Hematopoietic multipotent progenitor cell (in vitro differentiated cells): ENCODE measurements around the gene VPS50. TPM values are rescaled to one million over a fixed set of nuclear protein-coding genes. Genes with fewer than 3 reads are reported as not detected.
A peak's percentile ranks its signal among the peaks of the same experiment; 100 is the strongest.
"Not testable (repeated sequence)": the region's sequence is repeated elsewhere in the genome, so short reads cannot be mapped to it uniquely, and the experiment has no call there.

Experiments
- DNase-seq, 3 donors: peaks; one replicate each; pipeline ENCODE4 v3.0.0-alpha.2; 2011 to 2015; ENCODE audit warnings: low read depth in 2 of 3, low spot score in 2 of 3
- total RNA-seq: library from RNA; depleted of rRNA; stranded (reverse); fragments of >200 nt; gene quantifications from one replicate; pipeline ENCODE4 v1.2.3, GENCODE V29; 2012

VPS50 gene
- total RNA-seq, 1 donor, result 10.8 TPM

GRCh38 chr7:93327006-93327633 is 95.0 kb downstream of the VPS50 start:
- DNase-seq, result no peak

- no peak for DNase-seq
These were observed 99.5 kb downstream of the VPS50 start for GRCh38 chr7:93331706-93332105.

- no peak for DNase-seq
These were observed 100.0 kb downstream of the VPS50 start for GRCh38 chr7:93332172-93332571.

- DNase-seq, result no peak
These were observed 104.9 kb downstream of the VPS50 start for GRCh38 chr7:93337052-93337451.

GRCh38 chr7:93342178-93342577 is 110.0 kb downstream of the VPS50 start:
- not testable (repeated sequence) for DNase-seq

- no peak for DNase-seq
These were observed 118.2 kb downstream of the VPS50 start for GRCh38 chr7:93350338-93350737.

GRCh38 chr7:93352881-93353280 is 120.7 kb downstream of the VPS50 start:
- no peak for DNase-seq

- DNase-seq, result no peak
These were observed 122.6 kb downstream of the VPS50 start for GRCh38 chr7:93354815-93355214.

GRCh38 chr7:93359520-93360198 is 127.5 kb downstream of the VPS50 start:
- no peak for DNase-seq

- DNase-seq, result no peak
These were observed 129.7 kb downstream of the VPS50 start for GRCh38 chr7:93361853-93362252.

GRCh38 chr7:93364806-93365205 is 132.6 kb downstream of the VPS50 start:
- no peak for DNase-seq

- DNase-seq, result no peak
These were observed 133.2 kb downstream of the VPS50 start for GRCh38 chr7:93365341-93365740.

- no peak for DNase-seq
These were observed 134.7 kb downstream of the VPS50 start for GRCh38 chr7:93366816-93367215.

- no peak for DNase-seq
These were observed 135.1 kb downstream of the VPS50 start for GRCh38 chr7:93367254-93367653.

- DNase-seq, result not testable (repeated sequence)
These were observed 138.8 kb downstream of the VPS50 start for GRCh38 chr7:93370937-93371336.

- no peak for DNase-seq
These were observed 141.4 kb downstream of the VPS50 start for GRCh38 chr7:93373537-93373936.

- DNase-seq, result peak in 2 of 3 donors; percentile 5 to 39
These were observed 142.3 kb downstream of the VPS50 start for GRCh38 chr7:93374345-93374940.

GRCh38 chr7:93375603-93376002 is 143.4 kb downstream of the VPS50 start:
- no peak for DNase-seq

GRCh38 chr7:93378131-93378760 is 146.1 kb downstream of the VPS50 start:
- no peak for DNase-seq

- no peak for DNase-seq
These were observed 150.2 kb downstream of the VPS50 start for GRCh38 chr7:93382362-93382761.

- DNase-seq, result no peak
These were observed 158.5 kb downstream of the VPS50 start for GRCh38 chr7:93390660-93391059.

GRCh38 chr7:93392984-93393383 is 160.8 kb downstream of the VPS50 start:
- no peak for DNase-seq
